ENCODE results near the gene IQCK. TPM values are rescaled to one million over a fixed set of nuclear protein-coding genes. Genes with fewer than 3 reads are reported as not detected.

IQCK gene
- total RNA-seq, 5 donors from 2014 or later (not counting 1 experiment from before 2014, with no cell fraction given), result 1.6 to 3.3 (median 2.0) TPM

- CTCF ChIA-PET, result interaction anchor here in 1 of 2 donors (0.6 to 0.7 kb wide), 2 partner anchors 114 to 142 kb away, joined by 3 to 5 read pairs; no protein-coding TSS in a partner anchor
- peaks cover 57% of the 10 kb centered on the region for H3K36me3 Mint-ChIP-seq
These were observed 13.5 kb upstream of the IQCK start for GRCh38 chr16:19704321-19705145.

DNA sequence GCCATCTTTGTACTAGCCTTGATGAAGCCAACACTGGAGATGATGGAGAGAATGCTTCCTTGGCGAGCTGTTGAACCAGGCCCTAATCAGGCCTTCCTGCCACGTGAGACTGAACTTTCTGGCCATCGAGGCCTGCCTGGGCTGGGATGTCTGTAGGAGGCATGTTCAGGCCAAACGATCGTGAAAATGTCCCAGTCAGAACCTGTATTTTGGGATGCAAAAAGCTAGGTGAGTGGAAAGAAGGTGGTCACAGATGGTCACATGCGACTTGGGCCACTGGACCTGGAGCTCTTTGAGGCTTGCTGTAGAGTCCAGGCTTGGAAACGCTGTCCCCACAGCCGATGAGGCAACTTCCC, 12.9 kb upstream of the IQCK start:
- POLR2A ChIA-PET, result no interaction called here

More at GRCh38 chr16:19704321-19705145, 13.5 kb upstream of the IQCK start:
- no peaks in the 10 kb centered on the region for H3K9me3 Mint-ChIP-seq
- DNase-seq (no peak), ATAC-seq (replicated peaks in 1 of 4) (no peak)
- peaks cover 8 to 18% (median 11%) of the 10 kb centered on the region in 3 donors for H3K4me1 Mint-ChIP-seq
- WGBS (ENCODE audit: insufficient coverage), result 87% methylated on average over 13 of the region's 18 CpGs
- POLR2A ChIA-PET, result no interaction called here
- H3K9me3 ChIP-seq, result no peaks in the 10 kb centered on the region
- H3K27me3 ChIP-seq (replicated peaks in 1 of 2; ENCODE audit: control insufficient read depth in 2 of 2, extremely low read depth in 1 of 2, insufficient read depth in 2 of 2, low read length in 1 of 2), result no peaks in the 10 kb centered on the region
- no peak overlapping the region for H3K4me3 Mint-ChIP-seq
- peaks cover 0 to 2% of the 10 kb centered on the region in 2 experiments for H3K4me1 ChIP-seq (ENCODE audit: control insufficient read depth in 1 of 2, extremely low read depth in 1 of 2, insufficient read depth in 2 of 2, low read length in 2 of 2)
- no peak overlapping the region for H3K27ac ChIP-seq (ENCODE audit: low read length)
- no peak overlapping the region for H3K4me3 ChIP-seq (ENCODE audit: control insufficient read depth in 1 of 2, extremely low read depth in 1 of 2, low read length in 1 of 2)
- H3K27me3 Mint-ChIP-seq, result no peaks in the 10 kb centered on the region
- peak overlapping the region in 1 of 2 donors; percentile 11 for H3K27ac Mint-ChIP-seq
- peaks cover 10 to 63% of the 10 kb centered on the region in 2 donors for H3K36me3 ChIP-seq (ENCODE audit: control insufficient read depth in 2 of 2, extremely low read depth in 1 of 2, insufficient read depth in 1 of 2, low read length in 1 of 2)

DNA sequence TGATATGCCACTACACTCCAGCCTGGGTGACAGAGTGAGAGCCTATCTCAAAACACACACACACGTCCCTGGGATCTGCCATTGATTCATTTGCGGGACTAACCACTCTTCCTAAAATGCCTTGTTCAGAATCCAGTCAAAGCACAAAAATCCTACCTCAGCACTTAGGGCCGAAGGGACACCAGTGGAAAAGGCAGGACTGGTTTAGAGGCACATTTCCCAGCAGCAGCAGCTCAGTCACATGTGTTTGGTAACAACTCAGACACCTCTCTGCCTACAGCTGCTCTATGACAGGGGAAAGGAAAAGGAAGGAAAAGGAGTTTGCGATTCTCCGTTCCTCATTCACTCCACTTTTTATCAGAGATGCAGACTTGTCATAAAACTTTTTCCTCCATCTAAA, 12.2 kb upstream of the IQCK start:
- no peak overlapping the region for H3K4me3 ChIP-seq (ENCODE audit: control insufficient read depth in 1 of 2, extremely low read depth in 1 of 2, low read length in 1 of 2)
- DNase-seq (no peak), ATAC-seq (replicated peaks in 1 of 4) (no peak)
- Mint-ChIP-seq H3K4me1 (peaks cover under 1 to 10% (median 2%) of the 10 kb centered on the region in 3 donors), H3K4me3 (no peak overlapping the region), H3K36me3 (peaks cover 59% of the 10 kb centered on the region), H3K27ac (peak overlapping the region in 1 of 2 donors; percentile 16), H3K9me3 (no peaks in the 10 kb centered on the region), H3K27me3 (no peaks in the 10 kb centered on the region)
- H3K4me1 ChIP-seq (ENCODE audit: control insufficient read depth in 1 of 2, extremely low read depth in 1 of 2, insufficient read depth in 2 of 2, low read length in 2 of 2), result peaks cover 0 to 5% of the 10 kb centered on the region in 2 experiments
- H3K27ac ChIP-seq (ENCODE audit: low read length), result no peak overlapping the region
- CTCF ChIA-PET, result no interaction called here
- H3K27me3 ChIP-seq (replicated peaks in 1 of 2; ENCODE audit: control insufficient read depth in 2 of 2, extremely low read depth in 1 of 2, insufficient read depth in 2 of 2, low read length in 1 of 2), result no peaks in the 10 kb centered on the region
- H3K9me3 ChIP-seq, result no peaks in the 10 kb centered on the region
- WGBS (ENCODE audit: insufficient coverage), result no CpG with 5 or more reads among the region's 5 CpGs
- peaks cover 17 to 69% of the 10 kb centered on the region in 2 donors for H3K36me3 ChIP-seq (ENCODE audit: control insufficient read depth in 2 of 2, extremely low read depth in 1 of 2, insufficient read depth in 1 of 2, low read length in 1 of 2)
- POLR2A ChIA-PET, result no interaction called here

More for the DNA sequence above, 12.9 kb upstream of the IQCK start:
- no peak for DNase-seq
- Mint-ChIP-seq H3K36me3 (peaks cover 60% of the 10 kb centered on the region), H3K4me1 (peaks cover 7 to 16% (median 9%) of the 10 kb centered on the region in 3 donors), H3K9me3 (no peaks in the 10 kb centered on the region), H3K27ac (peak overlapping the region in 1 of 2 donors; percentile 11), H3K27me3 (no peaks in the 10 kb centered on the region), H3K4me3 (no peak overlapping the region)
- Histone ChIP-seq H3K9me3 (no peaks in the 10 kb centered on the region), H3K36me3 (ENCODE audit: control insufficient read depth in 2 of 2, extremely low read depth in 1 of 2, insufficient read depth in 1 of 2, low read length in 1 of 2) (peaks cover 16 to 67% of the 10 kb centered on the region in 2 donors), H3K27me3 (replicated peaks in 1 of 2; ENCODE audit: control insufficient read depth in 2 of 2, extremely low read depth in 1 of 2, insufficient read depth in 2 of 2, low read length in 1 of 2) (no peaks in the 10 kb centered on the region), H3K4me1 (ENCODE audit: control insufficient read depth in 1 of 2, extremely low read depth in 1 of 2, insufficient read depth in 2 of 2, low read length in 2 of 2) (peaks cover 0 to 5% of the 10 kb centered on the region in 2 experiments), H3K27ac (ENCODE audit: low read length) (no peak overlapping the region), H3K4me3 (ENCODE audit: control insufficient read depth in 1 of 2, extremely low read depth in 1 of 2, low read length in 1 of 2) (no peak overlapping the region)
- no peak for ATAC-seq (replicated peaks in 1 of 4)
- 93% methylated on average over 8 of the region's 8 CpGs for WGBS (ENCODE audit: insufficient coverage)
- CTCF ChIA-PET, result no interaction called here

DNA sequence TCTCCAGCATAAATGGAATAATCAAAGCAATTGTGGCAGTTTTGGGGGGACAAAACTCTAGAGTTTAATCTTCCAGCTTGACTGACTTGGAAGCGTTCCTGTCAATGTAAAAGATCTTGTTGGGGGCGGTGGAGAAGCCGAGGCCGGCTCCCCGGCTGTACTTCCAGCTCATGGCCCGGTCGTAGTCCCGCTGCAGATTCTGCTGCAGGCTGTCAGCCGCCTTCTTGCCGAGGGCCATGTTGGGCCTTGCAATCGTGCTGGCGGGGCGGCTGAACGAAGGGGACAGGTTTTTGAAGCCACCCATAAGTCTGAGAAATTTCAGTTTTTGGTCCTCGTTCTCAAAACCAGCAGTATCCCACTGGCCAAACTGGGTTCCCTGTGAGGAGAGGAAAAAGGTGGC, 11.2 kb upstream of the IQCK start:
- CTCF ChIA-PET, result interaction anchor here in 1 of 2 donors (0.6 kb wide), 1 partner anchor 1035 kb away, joined by 3 read pairs; no protein-coding TSS in a partner anchor
- Mint-ChIP-seq H3K27ac (no peak overlapping the region), H3K27me3 (no peaks in the 10 kb centered on the region), H3K36me3 (peaks cover 62% of the 10 kb centered on the region), H3K9me3 (no peaks in the 10 kb centered on the region), H3K4me3 (no peak overlapping the region), H3K4me1 (peaks cover 5 to 10% (median 6%) of the 10 kb centered on the region in 3 donors)
- Histone ChIP-seq H3K36me3 (ENCODE audit: control insufficient read depth in 2 of 2, extremely low read depth in 1 of 2, insufficient read depth in 1 of 2, low read length in 1 of 2) (peaks cover 21 to 77% of the 10 kb centered on the region in 2 donors), H3K27ac (ENCODE audit: low read length) (no peak overlapping the region), H3K4me1 (ENCODE audit: control insufficient read depth in 1 of 2, extremely low read depth in 1 of 2, insufficient read depth in 2 of 2, low read length in 2 of 2) (peaks cover 0 to 5% of the 10 kb centered on the region in 2 experiments), H3K9me3 (no peaks in the 10 kb centered on the region), H3K27me3 (replicated peaks in 1 of 2; ENCODE audit: control insufficient read depth in 2 of 2, extremely low read depth in 1 of 2, insufficient read depth in 2 of 2, low read length in 1 of 2) (no peaks in the 10 kb centered on the region), H3K4me3 (ENCODE audit: control insufficient read depth in 1 of 2, extremely low read depth in 1 of 2, low read length in 1 of 2) (no peak overlapping the region)
- ATAC-seq (replicated peaks in 1 of 4), result no peak
- WGBS (ENCODE audit: insufficient coverage), result 97% methylated on average over 10 of the region's 15 CpGs
- POLR2A ChIA-PET, result no interaction called here
- no peak for DNase-seq

DNA sequence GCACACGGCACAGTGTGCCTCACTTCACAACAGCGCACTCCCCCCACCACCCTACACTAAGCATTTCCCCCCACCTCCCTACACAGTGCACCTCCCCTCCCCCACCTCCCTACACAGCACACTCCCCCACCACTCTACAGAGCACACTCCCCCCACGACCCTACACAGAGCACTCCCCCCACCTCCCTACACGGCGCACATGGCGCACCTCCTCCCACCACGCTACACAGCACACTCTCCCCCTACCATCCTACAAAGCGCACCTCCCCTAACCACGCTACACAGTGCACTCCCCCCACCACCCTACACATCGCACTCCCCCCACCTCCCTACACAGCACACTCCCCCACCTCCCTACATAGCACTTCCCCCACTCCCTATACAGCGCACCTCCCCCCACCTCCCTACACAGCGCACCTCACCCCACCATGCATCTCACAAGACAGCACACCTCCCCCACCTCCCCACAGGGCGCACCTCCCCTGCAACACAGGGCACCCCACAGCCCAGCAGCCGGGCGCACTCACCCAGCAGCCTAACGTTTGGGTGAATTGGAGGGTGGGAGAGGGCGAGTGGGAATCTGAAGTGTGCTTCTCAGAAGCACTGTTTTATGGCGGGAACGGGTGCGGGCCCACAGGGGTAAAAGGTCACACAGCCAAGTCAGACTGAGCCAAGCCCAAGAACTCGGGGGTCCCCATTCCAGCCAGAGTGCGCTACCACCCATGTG, 10.3 kb upstream of the IQCK start:
- H3K4me3 Mint-ChIP-seq, result no peak overlapping the region
- Histone ChIP-seq H3K9me3 (no peaks in the 10 kb centered on the region), H3K36me3 (ENCODE audit: control insufficient read depth in 2 of 2, extremely low read depth in 1 of 2, insufficient read depth in 1 of 2, low read length in 1 of 2) (peaks cover 20 to 83% of the 10 kb centered on the region in 2 donors), H3K4me1 (ENCODE audit: control insufficient read depth in 1 of 2, extremely low read depth in 1 of 2, insufficient read depth in 2 of 2, low read length in 2 of 2) (peaks cover 0 to 5% of the 10 kb centered on the region in 2 experiments), H3K27me3 (replicated peaks in 1 of 2; ENCODE audit: control insufficient read depth in 2 of 2, extremely low read depth in 1 of 2, insufficient read depth in 2 of 2, low read length in 1 of 2) (no peaks in the 10 kb centered on the region), H3K4me3 (ENCODE audit: control insufficient read depth in 1 of 2, extremely low read depth in 1 of 2, low read length in 1 of 2) (no peak overlapping the region), H3K27ac (ENCODE audit: low read length) (no peak overlapping the region)
- no peak overlapping the region for H3K27ac Mint-ChIP-seq
- WGBS (ENCODE audit: insufficient coverage), result 100% methylated on average over 4 of the region's 22 CpGs
- no peak for ATAC-seq (replicated peaks in 1 of 4)
- ChIA-PET POLR2A (no interaction called here), CTCF (no interaction called here)
- DNase-seq, result no peak
- H3K4me1 Mint-ChIP-seq, result peaks cover 6 to 10% (median 7%) of the 10 kb centered on the region in 3 donors
- no peaks in the 10 kb centered on the region for H3K9me3 Mint-ChIP-seq
- no peaks in the 10 kb centered on the region for H3K27me3 Mint-ChIP-seq
- peaks cover 60% of the 10 kb centered on the region for H3K36me3 Mint-ChIP-seq

DNA sequence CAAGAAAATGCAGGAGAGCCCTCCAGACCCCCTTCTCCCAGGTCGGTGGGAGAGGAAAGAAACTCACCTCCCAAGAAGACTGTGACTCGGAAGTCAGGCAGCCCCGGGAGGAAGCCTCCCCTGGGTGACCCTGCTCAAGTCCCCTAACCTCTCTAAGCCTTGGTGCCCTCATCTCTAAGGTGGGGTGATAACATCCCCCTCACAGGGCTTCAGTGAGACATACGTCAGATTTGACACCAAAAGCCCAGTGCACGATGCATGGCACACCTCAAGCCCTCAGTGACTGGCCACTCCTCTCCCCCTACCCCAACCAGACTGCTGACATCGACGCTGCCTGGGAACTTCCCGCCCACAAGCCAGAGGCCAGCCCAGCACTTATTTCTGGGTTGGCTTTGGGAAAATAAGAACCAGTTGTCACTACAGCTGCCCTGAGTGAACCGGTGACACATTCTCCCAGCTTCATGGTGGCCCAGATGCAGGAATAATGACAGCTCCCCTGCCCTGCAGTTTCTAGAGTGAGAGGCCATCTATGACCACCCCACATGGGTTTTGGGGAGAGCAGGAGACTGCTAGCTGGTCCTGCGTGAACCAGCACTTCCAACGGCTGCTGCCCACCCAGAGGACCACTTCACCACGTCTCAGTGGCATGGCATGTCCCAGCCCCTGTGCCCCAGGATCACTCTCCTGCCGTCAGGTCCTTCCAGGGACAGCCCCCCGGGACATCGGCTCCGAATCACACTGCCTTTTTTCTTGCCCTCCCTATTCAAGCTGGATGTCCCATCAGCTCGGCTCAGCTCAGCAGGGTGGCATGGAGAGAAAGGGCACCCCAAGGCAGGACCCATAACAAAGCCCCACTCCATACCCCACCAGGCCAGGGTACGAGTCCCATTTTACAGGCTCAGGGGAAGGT, 9.5 kb upstream of the IQCK start:
- POLR2A ChIA-PET, result no interaction called here
- 100% methylated on average over 11 of the region's 18 CpGs for WGBS (ENCODE audit: insufficient coverage)
- peaks cover 0 to 5% of the 10 kb centered on the region in 2 experiments for H3K4me1 ChIP-seq (ENCODE audit: control insufficient read depth in 1 of 2, extremely low read depth in 1 of 2, insufficient read depth in 2 of 2, low read length in 2 of 2)
- H3K9me3 ChIP-seq, result no peaks in the 10 kb centered on the region
- H3K27me3 ChIP-seq (replicated peaks in 1 of 2; ENCODE audit: control insufficient read depth in 2 of 2, extremely low read depth in 1 of 2, insufficient read depth in 2 of 2, low read length in 1 of 2), result no peaks in the 10 kb centered on the region
- peaks cover 57% of the 10 kb centered on the region for H3K36me3 Mint-ChIP-seq
- DNase-seq (no peak), ATAC-seq (replicated peaks in 1 of 4) (no peak)
- H3K27ac Mint-ChIP-seq, result peak overlapping the region in 1 of 2 donors; percentile 28
- CTCF ChIA-PET, result no interaction called here
- H3K36me3 ChIP-seq (ENCODE audit: control insufficient read depth in 2 of 2, extremely low read depth in 1 of 2, insufficient read depth in 1 of 2, low read length in 1 of 2), result peaks cover 25 to 80% of the 10 kb centered on the region in 2 donors
- H3K9me3 Mint-ChIP-seq, result no peaks in the 10 kb centered on the region
- no peak overlapping the region for H3K4me3 ChIP-seq (ENCODE audit: control insufficient read depth in 1 of 2, extremely low read depth in 1 of 2, low read length in 1 of 2)
- no peaks in the 10 kb centered on the region for H3K27me3 Mint-ChIP-seq
- H3K4me1 Mint-ChIP-seq, result peaks cover 7 to 10% (median 7%) of the 10 kb centered on the region in 3 donors
- H3K4me3 Mint-ChIP-seq, result no peak overlapping the region
- no peak overlapping the region for H3K27ac ChIP-seq (ENCODE audit: low read length)
